Measurements from ENCODE around the gene ABHD13. TPM values are rescaled to one million over a fixed set of nuclear protein-coding genes. Genes with fewer than 3 reads are reported as not detected.
"Not testable (repeated sequence)": the region's sequence is repeated elsewhere in the genome, so short reads cannot be mapped to it uniquely, and the experiment has no call there.

ABHD13 gene
- total RNA-seq, 2 donors from 2014 or later: 9.4 to 11.9 TPM

- intact Hi-C loops (cut with DNase I): not testable (repeated sequence)
- DNase-seq (ENCODE audit: low spot score): peak; percentile 66
These were observed 717 bp upstream of the ABHD13 start for GRCh38 chr13:108217307-108218043.

GRCh38 chr13:108220041-108220440 is 1.8 kb downstream of the ABHD13 start:
- intact Hi-C loops (cut with DNase I): no loop called here

GRCh38 chr13:108223687-108224503 is 5.7 kb downstream of the ABHD13 start:
- intact Hi-C loops (cut with DNase I): no loop called here
- DNase-seq (ENCODE audit: low spot score): no peak

More at GRCh38 chr13:108220041-108220440, 1.8 kb downstream of the ABHD13 start:
- no peak for DNase-seq (ENCODE audit: low spot score)

- intact Hi-C loops (cut with DNase I): no loop called here
These were observed 7.2 kb downstream of the ABHD13 start for GRCh38 chr13:108225440-108225839.

GRCh38 chr13:108226184-108226583 is 8.0 kb downstream of the ABHD13 start:
- no peak for DNase-seq (ENCODE audit: low spot score)
- intact Hi-C loops (cut with DNase I): no loop called here

More at GRCh38 chr13:108225440-108225839, 7.2 kb downstream of the ABHD13 start:
- DNase-seq (ENCODE audit: low spot score): no peak

GRCh38 chr13:108227651-108228272 is 9.6 kb downstream of the ABHD13 start:
- intact Hi-C loops (cut with DNase I): no loop called here
- no peak for DNase-seq (ENCODE audit: low spot score)

GRCh38 chr13:108230377-108230776 is 12.2 kb downstream of the ABHD13 start:
- no peak for DNase-seq (ENCODE audit: low spot score)
- intact Hi-C loops (cut with DNase I): no loop called here

GRCh38 chr13:108249150-108249549 is 31.0 kb downstream of the ABHD13 start:
- intact Hi-C loops (cut with DNase I): no loop called here
- no peak for DNase-seq (ENCODE audit: low spot score)

GRCh38 chr13:108257248-108257647 is 39.1 kb downstream of the ABHD13 start:
- intact Hi-C loops (cut with DNase I): no loop called here
- DNase-seq (ENCODE audit: low spot score): no peak

- DNase-seq (ENCODE audit: low spot score): no peak
- intact Hi-C loops (cut with DNase I): no loop called here
These were observed 45.6 kb downstream of the ABHD13 start for GRCh38 chr13:108263621-108264355.

GRCh38 chr13:108266321-108266990 is 48.3 kb downstream of the ABHD13 start:
- intact Hi-C loops (cut with DNase I): no loop called here

GRCh38 chr13:108267347-108267746 is 49.2 kb downstream of the ABHD13 start:
- intact Hi-C loops (cut with DNase I): no loop called here
- DNase-seq (ENCODE audit: low spot score): no peak

More at GRCh38 chr13:108266321-108266990, 48.3 kb downstream of the ABHD13 start:
- peak; percentile 57 for DNase-seq (ENCODE audit: low spot score)

- DNase-seq (ENCODE audit: low spot score); intact Hi-C loops (cut with DNase I): not testable (repeated sequence)
These were observed 49.7 kb downstream of the ABHD13 start for GRCh38 chr13:108267855-108268254.

- intact Hi-C loops (cut with DNase I): no loop called here
- DNase-seq (ENCODE audit: low spot score): no peak
These were observed 50.4 kb downstream of the ABHD13 start for GRCh38 chr13:108268466-108269112.

- intact Hi-C loops (cut with DNase I): no loop called here
- DNase-seq (ENCODE audit: low spot score): peak; percentile 86
These were observed 51.6 kb downstream of the ABHD13 start, which contains the start of gene TNFSF13B for GRCh38 chr13:108269601-108270328. Gene TNFSF13B, plus strand, starts transcription at chr13:108269718. Its CDS starts 178 bp downstream, at chr13:108269896.

GRCh38 chr13:108270442-108270841 is 52.2 kb downstream of the ABHD13 start:
- intact Hi-C loops (cut with DNase I): no loop called here
- DNase-seq (ENCODE audit: low spot score): no peak

- intact Hi-C loops (cut with DNase I): no loop called here
These were observed 54.1 kb downstream of the ABHD13 start for GRCh38 chr13:108272333-108272732.

More at GRCh38 chr13:108272333-108272732, 54.1 kb downstream of the ABHD13 start:
- no peak for DNase-seq (ENCODE audit: low spot score)

Measured in posterior vena cava (tissue), 2 donors.